NT2/D1 (cell line): ENCODE results near the gene PRAMEF33.
"Not testable (repeated sequence)": the region's sequence is repeated elsewhere in the genome, so short reads cannot be mapped to it uniquely, and the experiment has no call there.

ENCODE experiments used
- SUZ12 ChIP-seq: IDR thresholded peaks from 2 replicates; pipeline ENCODE4 v1.6.1; 2011; ENCODE audit not compliant: insufficient read length, insufficient read depth; ENCODE audit errors: extremely low read depth
- YY1 ChIP-seq: IDR thresholded peaks from 2 replicates; pipeline ENCODE4 v1.6.1; 2011; ENCODE audit not compliant: insufficient read length, insufficient read depth
- ZNF274 ChIP-seq: IDR thresholded peaks from 2 replicates; pipeline ENCODE4 v1.6.1; 2011; ENCODE audit warnings: mild to moderate bottlenecking, low read depth, low read length

DNA sequence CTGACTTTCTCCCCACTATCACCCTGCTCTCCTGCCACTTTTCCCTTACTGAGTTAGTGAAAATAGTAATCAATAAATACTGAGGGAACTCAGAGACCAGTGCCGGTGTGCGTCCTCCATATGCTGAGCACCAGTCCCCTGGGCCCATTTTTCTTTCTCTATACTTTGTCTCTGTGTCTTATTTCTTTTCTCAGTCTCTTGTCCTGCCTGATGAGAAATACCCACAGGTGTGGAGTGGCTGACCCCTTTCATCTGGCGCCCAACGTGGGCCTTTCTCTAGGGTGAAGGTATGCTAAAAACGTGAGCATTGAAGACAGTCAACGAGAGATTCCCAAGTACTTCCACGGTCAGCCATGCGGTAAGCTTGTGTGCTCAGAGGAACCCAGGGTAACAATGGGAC, 50.1 kb downstream of the PRAMEF33 start:
- TF ChIP-seq YY1, ZNF274, SUZ12: not testable (repeated sequence)
